GM19372 (cell line): ENCODE data around the gene PDIA6.

Source experiments
- ATAC-seq: cut with Tn5 transposase; IDR thresholded peaks from one replicate; pipeline ENCODE4 v1.9.1; 2021; ENCODE audit warnings: mild to moderate bottlenecking, low read depth, moderate library complexity; ENCODE audit not compliant: unreplicated experiment

Gene PDIA6

GRCh38 chr2:10768063-10768507, 44.5 kb downstream of the PDIA6 start:
- ATAC-seq: no peak

- ATAC-seq: no peak
These were observed 46.7 kb downstream of the PDIA6 start for GRCh38 chr2:10765914-10766313.

DNA sequence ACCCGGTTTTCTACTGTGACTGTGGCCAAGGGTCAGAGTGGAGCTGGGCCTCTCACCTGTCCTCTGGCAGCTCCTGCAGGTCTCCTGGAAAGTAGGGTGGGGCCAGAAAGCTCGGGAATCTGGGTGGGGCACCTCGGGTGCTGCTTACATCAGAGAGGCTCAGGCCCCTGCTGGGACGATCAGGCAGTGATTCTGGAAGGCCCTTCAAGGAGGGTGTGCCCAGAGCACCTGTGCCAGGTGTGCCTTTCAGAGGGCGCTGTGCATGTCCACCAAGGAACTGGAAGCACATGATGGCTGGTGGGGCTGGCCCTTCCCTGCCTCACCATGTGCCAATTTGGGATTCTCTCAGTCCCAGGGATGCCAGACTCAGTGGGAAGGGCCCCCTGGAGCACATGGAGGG, 47.1 kb downstream of the PDIA6 start:
- no peak for ATAC-seq

DNA sequence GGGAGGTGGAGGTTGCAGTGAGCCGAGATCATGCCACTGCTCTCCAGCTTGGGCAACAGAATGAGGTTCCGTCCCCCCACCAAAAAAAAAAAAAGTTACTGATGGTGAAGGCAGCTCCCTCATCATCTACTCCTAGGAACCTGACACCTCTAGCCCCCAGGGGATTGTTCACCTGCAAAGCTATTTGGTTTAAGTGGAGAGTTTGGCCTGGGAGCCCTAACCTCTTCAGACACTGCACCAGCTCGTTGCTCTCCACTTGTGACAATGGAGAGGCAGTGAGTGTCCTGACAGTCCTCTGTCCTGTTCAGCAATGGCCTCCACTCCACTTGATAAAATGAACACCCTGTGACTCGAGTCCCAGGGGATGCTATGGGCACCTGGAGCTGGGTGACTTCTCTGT, 47.7 kb downstream of the PDIA6 start:
- no peak for ATAC-seq

GRCh38 chr2:10764096-10764785, 48.3 kb downstream of the PDIA6 start:
- no peak for ATAC-seq

- no peak for ATAC-seq
These were observed 49.2 kb downstream of the PDIA6 start for GRCh38 chr2:10763461-10763800.

- no peak for ATAC-seq
These were observed 49.7 kb downstream of the PDIA6 start for GRCh38 chr2:10762651-10763460.

GRCh38 chr2:10761591-10761990, 51.0 kb downstream of the PDIA6 start:
- no peak for ATAC-seq

DNA sequence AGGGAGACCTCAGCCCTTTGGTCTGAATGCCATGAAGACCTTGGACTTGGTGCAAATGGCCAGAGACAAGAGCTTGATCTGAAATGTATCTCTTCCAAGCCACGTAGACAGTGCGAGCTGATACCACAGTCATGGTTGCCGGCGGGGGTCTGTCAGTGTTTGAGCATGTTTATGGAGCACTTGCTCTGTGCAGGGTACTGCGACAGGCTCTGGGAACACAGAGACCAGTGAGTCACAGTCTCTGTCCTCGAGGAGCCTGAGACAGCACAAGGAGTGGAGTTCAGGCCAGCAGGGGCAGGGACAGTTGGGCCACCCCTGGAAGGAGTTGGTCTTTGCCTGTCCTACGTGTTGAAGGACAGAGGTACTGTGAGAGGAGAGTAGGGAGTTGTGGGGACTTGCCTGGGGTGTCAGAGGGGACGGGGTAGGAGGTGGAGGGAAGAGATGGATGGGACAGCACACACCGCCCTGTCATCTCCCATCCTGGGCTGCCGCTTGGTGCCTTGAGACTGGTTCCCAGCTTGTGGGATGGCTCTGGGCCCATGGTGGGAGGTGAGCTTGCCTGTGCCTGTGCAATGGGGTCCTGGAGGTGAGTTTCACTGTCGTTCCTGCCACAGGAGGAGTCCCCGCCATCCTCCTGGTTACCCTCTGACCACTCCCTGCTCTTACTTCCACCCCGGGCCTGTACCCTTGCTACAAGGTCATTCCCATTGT, 51.6 kb downstream of the PDIA6 start:
- no peak for ATAC-seq

- no peak for ATAC-seq
These were observed 53.4 kb downstream of the PDIA6 start for GRCh38 chr2:10759151-10759714.

- no peak for ATAC-seq
These were observed 54.7 kb downstream of the PDIA6 start for GRCh38 chr2:10757814-10758286.

DNA sequence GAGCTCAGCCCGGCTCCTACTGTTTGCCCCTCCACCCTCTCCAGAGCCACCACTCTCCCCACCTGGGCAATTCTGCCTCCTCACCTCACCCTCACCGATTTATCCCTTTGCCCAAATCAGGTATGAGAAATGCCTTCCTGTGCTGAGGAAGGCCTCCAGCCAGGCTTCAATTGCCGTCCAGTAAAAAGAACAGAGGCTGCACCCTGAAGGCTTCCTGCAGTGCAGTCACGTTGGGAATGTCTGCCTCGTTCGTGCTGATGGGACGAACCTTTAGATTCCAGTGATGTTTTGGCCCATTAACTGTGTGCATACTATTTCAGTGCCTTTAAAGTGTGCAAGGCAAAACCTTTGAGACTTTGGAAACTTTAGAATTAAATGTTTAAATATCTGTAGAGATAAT, 57.0 kb downstream of the PDIA6 start:
- no peak for ATAC-seq

DNA sequence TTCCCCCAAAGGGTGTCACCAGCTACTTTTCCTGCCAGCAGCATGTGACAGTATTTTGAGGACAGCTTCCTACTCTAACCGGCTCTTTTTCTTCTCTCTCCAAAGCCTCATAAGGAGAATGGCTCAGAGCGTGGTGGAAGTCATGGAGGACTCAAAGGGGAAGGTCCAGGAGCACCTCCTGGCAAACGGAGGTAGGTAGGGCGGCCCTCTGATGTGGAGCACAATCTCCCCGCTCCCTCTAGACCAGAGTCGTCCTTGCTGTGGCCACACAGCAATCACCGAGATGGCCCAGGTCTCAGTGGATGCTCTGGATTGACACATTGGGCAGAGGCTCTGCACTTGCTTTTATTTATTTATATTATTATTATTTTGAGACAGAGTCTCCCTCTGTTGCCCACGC, 58.7 kb downstream of the PDIA6 start:
- ATAC-seq: no peak

DNA sequence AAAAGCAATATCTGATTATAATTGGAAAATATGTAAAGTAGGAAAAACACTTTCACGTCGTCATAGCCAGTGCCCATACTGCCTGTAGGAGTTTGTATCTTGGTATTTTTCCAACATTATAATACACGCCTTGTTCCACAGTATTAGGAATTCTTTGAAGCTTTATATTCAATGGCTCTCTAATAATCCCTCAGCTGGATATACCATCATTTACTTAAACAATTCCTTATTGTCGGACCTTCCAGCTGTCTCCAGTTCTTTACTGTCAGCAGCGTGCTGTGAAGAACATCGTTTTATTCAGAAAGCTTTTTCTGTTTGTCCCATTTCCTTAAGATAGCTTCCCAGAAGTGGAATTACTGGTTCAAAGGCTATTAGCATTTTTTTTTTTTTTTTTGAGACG, 59.4 kb downstream of the PDIA6 start:
- ATAC-seq: no peak

- no peak for ATAC-seq
These were observed 60.3 kb downstream of the PDIA6 start for GRCh38 chr2:10752236-10752635.

DNA sequence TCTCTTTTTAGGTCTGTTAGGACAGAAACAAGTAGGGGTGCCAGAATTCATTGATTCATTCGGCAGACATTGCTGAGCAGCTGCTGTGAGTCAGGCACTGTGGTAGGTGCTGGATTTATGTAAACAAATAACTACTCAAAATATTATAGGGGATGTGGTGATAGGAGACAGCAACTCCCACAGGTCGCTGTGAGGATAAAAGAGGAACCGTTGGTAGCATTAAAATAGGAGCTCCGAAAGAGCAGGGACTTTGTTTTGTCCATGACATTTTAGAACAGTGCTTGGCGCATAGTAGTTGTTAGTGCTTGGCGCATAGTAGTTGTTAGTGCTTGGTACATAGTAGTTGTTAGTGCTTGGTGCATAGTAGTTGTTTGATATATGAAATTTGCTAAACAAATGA, 62.0 kb downstream of the PDIA6 start:
- no peak for ATAC-seq

GRCh38 chr2:10742666-10743065, 69.9 kb downstream of the PDIA6 start:
- ATAC-seq: no peak

GRCh38 chr2:10741139-10741538, 71.4 kb downstream of the PDIA6 start:
- no peak for ATAC-seq

GRCh38 chr2:10740226-10740625, 72.4 kb downstream of the PDIA6 start:
- no peak for ATAC-seq

- no peak for ATAC-seq
These were observed 74.4 kb downstream of the PDIA6 start for GRCh38 chr2:10738192-10738591.

- ATAC-seq: no peak
These were observed 78.6 kb downstream of the PDIA6 start for GRCh38 chr2:10733980-10734379.
